Hepatocyte (in vitro differentiated cells): ENCODE data around the gene EIF4H. TPM values are rescaled to one million over a fixed set of nuclear protein-coding genes. Genes with fewer than 3 reads are reported as not detected.

ENCODE experiments used
- DNase-seq: peaks from one replicate; pipeline ENCODE4 v3.0.0-alpha.2; 2016; ENCODE audit warnings: low spot score
- H2AFZ ChIP-seq: fragments of 200-600 bp; sonication (generic); 2 replicates; pipeline ENCODE4 v1.6.0; 2016; ENCODE audit warnings: antibody characterized with exemption, mild to moderate bottlenecking
- H3K27ac ChIP-seq: fragments of 200-600 bp; sonication (generic); 2 replicates; pipeline ENCODE4 v1.5.1; 2016; ENCODE audit warnings: mild to moderate bottlenecking
- H3K27me3 ChIP-seq: fragments of 200-600 bp; sonication (generic); 2 replicates; pipeline ENCODE4 v1.6.1; 2016
- H3K36me3 ChIP-seq: fragments of 200-600 bp; sonication (generic); replicated peaks from 2 replicates; pipeline ENCODE4 v1.5.1; 2016; ENCODE audit warnings: low read depth; ENCODE audit not compliant: insufficient read depth
- H3K4me1 ChIP-seq: fragments of 200-600 bp; sonication (generic); 2 replicates; pipeline ENCODE4 v1.5.1; 2016; ENCODE audit warnings: mild to moderate bottlenecking, moderate library complexity; ENCODE audit not compliant: insufficient read depth
- H3K4me2 ChIP-seq: fragments of 200-600 bp; sonication (generic); 2 replicates; pipeline ENCODE4 v1.6.0; 2016
- H3K4me3 ChIP-seq: fragments of 200-600 bp; sonication (generic); 2 replicates; pipeline ENCODE4 v1.5.1; 2016; ENCODE audit warnings: mild to moderate bottlenecking
- H3K79me2 ChIP-seq: fragments of 200-600 bp; sonication (generic); 2 replicates; pipeline ENCODE4 v1.6.0; 2017; ENCODE audit warnings: mild to moderate bottlenecking
- H3K9me2 ChIP-seq: fragments of 200-600 bp; sonication (generic); replicated peaks from 2 replicates; pipeline ENCODE4 v1.6.0; 2017; ENCODE audit warnings: mild to moderate bottlenecking; ENCODE audit not compliant: insufficient read depth
- H3K9me3 ChIP-seq: fragments of 200-600 bp; sonication (generic); 2 replicates; pipeline ENCODE4 v1.5.1; 2016; ENCODE audit warnings: low read depth, mild to moderate bottlenecking
- H4K20me1 ChIP-seq: fragments of 200-600 bp; sonication (generic); 2 replicates; pipeline ENCODE4 v1.6.0; 2016; ENCODE audit warnings: mild to moderate bottlenecking; ENCODE audit not compliant: insufficient read depth, poor library complexity, severe bottlenecking
- CTCF ChIP-seq: fragments of 200-600 bp; sonication (generic); IDR thresholded peaks from 2 replicates; pipeline ENCODE4 v1.5.1; 2016; ENCODE audit warnings: antibody characterized with exemption, mild to moderate bottlenecking; ENCODE audit not compliant: poor library complexity
- EZH2 ChIP-seq: fragments of 200-600 bp; sonication (generic); IDR thresholded peaks from 2 replicates; pipeline ENCODE4 v1.6.1; 2016; ENCODE audit warnings: antibody characterized with exemption, mild to moderate bottlenecking, borderline replicate concordance
- EZH2phosphoT487 ChIP-seq: fragments of 200-600 bp; sonication (generic); IDR thresholded peaks from one replicate; pipeline ENCODE4 v1.6.1; 2018; ENCODE audit warnings: antibody characterized with exemption, mild to moderate bottlenecking, low read depth, moderate library complexity; ENCODE audit not compliant: unreplicated experiment, severe bottlenecking
- WGBS: methylation state at CpG from one replicate; pipeline ENCODE4 v1.1.6; 2016; ENCODE audit warnings: low lambda C conversion rate; ENCODE audit errors: missing lambda C conversion rate; 5-methylcytosine and 5-hydroxymethylcytosine counted together
- polyA plus RNA-seq: library from polyadenylated mRNA; unstranded; fragments of >200 nt; fragmentation: Nextera tagmentation; extraction: Ambion mirVana; gene quantifications from 2 replicates; pipeline ENCODE4 v1.2.1, GENCODE V29; 2016
- total RNA-seq: library from RNA; depleted of rRNA; stranded (reverse); fragments of >200 nt; gene quantifications from 2 replicates; pipeline ENCODE4 v1.2.3, GENCODE V29; 2014

Gene EIF4H
- total and polyA plus RNA-seq, 2 experiments from 2014 or later: 178 to 217 TPM

GRCh38 chr7:74149071-74149470 is 25.1 kb upstream of the EIF4H start:
- Histone ChIP-seq H2AFZ (no peak overlapping the region), H3K27ac (peak overlapping the region; percentile 77), H3K4me1 (no peaks in the 10 kb centered on the region), H3K36me3 (no peaks in the 10 kb centered on the region), H3K9me2 (no peaks in the 10 kb centered on the region), H3K9me3 (no peaks in the 10 kb centered on the region), H3K4me2 (no peak overlapping the region), H4K20me1 (no peaks in the 10 kb centered on the region), H3K27me3 (no peaks in the 10 kb centered on the region), H3K4me3 (no peak overlapping the region), H3K79me2 (no peaks in the 10 kb centered on the region)
- WGBS: 79% methylated on average over 5 of the region's 5 CpGs
- TF ChIP-seq EZH2phosphoT487: no peak
- no peak for TF ChIP-seq EZH2
- no peak for TF ChIP-seq CTCF
- DNase-seq: no peak

- Histone ChIP-seq H3K4me1 (no peaks in the 10 kb centered on the region), H3K4me2 (no peak overlapping the region), H3K79me2 (no peaks in the 10 kb centered on the region), H4K20me1 (no peaks in the 10 kb centered on the region), H3K27ac (peak overlapping the region; percentile 77), H3K9me2 (no peaks in the 10 kb centered on the region), H3K9me3 (no peaks in the 10 kb centered on the region), H3K4me3 (no peak overlapping the region), H2AFZ (no peak overlapping the region), H3K27me3 (no peaks in the 10 kb centered on the region), H3K36me3 (no peaks in the 10 kb centered on the region)
- TF ChIP-seq EZH2phosphoT487 (no peak), EZH2 (no peak), CTCF (no peak)
- WGBS: 73% methylated on average over 1 of the region's 1 CpG
- DNase-seq: peak; percentile 26
These were observed 24.6 kb upstream of the EIF4H start for GRCh38 chr7:74149603-74150002.

DNA sequence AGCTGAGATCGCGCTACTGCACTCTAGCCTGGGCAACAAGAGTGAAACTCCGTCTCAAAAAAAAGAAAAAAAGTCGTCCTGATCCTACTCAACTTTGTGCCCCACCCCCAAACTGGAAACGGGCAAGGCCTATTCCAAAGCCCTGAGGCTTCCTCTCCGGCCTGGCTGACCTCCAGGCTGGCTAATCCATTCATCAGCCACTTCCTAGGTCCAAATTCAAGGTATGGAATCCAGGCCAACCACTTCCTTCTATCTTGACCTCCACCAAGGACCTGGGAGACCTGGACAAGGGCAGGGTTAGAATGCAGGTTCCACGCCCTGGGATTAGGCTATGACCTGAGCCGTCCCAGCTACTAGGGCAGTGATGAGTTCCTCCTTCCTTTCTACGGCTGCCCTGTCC is 20.4 kb upstream of the EIF4H start:
- no peak overlapping the region for H2AFZ ChIP-seq

More for the DNA sequence above, 20.4 kb upstream of the EIF4H start:
- no peak for TF ChIP-seq EZH2
- TF ChIP-seq CTCF: no peak
- TF ChIP-seq EZH2phosphoT487: no peak
- no peaks in the 10 kb centered on the region for H4K20me1 ChIP-seq
- H3K27ac ChIP-seq: no peak overlapping the region
- DNase-seq: no peak
- no peaks in the 10 kb centered on the region for H3K4me1 ChIP-seq
- no peak overlapping the region for H3K4me2 ChIP-seq
- H3K9me3 ChIP-seq: no peaks in the 10 kb centered on the region
- WGBS: 85% methylated on average over 9 of the region's 9 CpGs
- no peaks in the 10 kb centered on the region for H3K9me2 ChIP-seq
- H3K36me3 ChIP-seq: no peaks in the 10 kb centered on the region
- no peaks in the 10 kb centered on the region for H3K79me2 ChIP-seq
- no peak overlapping the region for H3K4me3 ChIP-seq
- no peaks in the 10 kb centered on the region for H3K27me3 ChIP-seq
